ENCODE data around the gene ZNF862.
"Not testable (repeated sequence)": the region's sequence is repeated elsewhere in the genome, so short reads cannot be mapped to it uniquely, and the experiment has no call there.

The ZNF862 gene

DNA sequence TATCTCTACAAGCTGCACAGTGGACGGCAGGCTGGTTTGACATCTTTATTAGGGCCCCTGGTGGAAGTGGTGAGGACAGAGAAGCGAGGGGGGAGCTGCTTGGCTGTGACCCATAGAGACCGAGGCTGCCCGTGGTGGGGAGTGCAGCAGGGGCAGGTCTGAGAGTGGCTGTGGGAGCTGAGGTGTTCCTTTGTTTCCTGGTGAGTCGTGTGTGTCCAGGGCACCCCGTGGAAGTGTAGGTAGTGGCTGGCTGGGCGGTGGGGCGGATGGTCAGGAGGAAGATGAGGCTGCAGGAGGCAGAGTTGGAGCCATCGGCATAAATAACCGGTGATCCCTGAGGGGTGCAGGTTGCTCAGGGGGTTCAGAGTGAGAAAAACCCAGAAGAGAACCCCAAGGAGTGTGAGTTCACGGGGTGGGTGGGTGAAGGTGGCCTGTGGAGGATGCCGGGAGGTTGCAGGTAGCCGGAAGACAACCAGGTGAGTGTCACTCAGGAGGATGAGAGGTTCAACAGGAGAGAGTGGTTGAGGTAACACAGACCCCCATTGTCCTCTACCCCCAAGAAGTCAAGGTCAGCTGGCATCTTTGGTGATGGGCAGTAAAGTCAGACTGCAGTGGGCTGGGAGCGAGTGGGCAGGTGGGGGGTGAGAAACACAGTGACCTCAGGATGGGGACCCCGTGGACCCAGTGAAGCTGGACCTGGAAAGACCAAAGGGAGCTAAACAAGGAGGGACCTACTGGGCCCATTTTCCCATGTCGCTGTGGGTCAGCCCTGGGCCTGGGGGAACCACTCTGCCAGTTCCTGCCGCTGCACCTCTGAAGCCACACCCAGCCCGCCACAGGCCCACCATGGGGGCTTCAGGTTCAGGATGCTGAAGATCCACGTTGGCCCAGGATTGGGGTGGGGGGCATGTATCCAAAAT lies 43.4 kb downstream of the ZNF862 start:
- DNase-seq, result no peak

DNA sequence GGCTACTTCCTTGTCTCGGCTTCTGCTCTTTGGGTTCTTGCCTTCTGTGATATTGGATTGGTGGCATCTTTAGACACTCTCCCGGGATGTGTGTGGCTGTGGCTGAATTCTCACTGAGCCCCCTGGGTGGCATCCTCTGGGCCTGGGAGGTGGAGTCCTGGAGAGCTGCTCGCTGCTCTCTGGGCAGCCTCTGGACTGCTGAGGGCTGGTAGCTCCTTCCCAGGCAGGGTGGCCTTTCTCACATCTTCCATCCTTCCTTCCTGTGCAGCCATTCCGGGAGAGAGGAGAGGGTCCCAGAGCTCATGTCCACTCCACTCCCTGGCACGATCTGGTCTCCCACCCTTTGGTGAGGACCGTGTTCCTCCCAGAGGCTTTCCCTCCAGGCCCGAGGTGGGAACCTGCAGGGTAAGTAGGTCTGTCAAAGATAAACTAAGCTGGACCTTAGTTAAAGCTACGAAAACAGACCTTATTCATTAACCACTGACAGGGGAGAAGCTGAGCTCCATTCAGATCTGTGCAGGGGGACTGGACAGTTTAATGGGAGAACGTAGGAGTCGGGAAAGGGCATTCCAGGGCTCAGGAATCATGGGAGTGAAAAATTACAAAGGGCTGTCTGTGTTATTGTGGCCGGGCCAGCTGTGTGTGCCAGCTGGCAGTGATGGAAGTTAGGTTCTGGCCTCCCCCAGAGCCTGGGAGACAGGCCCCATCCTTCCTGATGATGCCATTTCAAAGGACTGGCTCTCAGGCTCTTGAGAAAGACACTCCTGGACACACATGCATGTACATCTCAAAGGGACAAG lies 44.3 kb downstream of the ZNF862 start:
- no peak for DNase-seq

DNA sequence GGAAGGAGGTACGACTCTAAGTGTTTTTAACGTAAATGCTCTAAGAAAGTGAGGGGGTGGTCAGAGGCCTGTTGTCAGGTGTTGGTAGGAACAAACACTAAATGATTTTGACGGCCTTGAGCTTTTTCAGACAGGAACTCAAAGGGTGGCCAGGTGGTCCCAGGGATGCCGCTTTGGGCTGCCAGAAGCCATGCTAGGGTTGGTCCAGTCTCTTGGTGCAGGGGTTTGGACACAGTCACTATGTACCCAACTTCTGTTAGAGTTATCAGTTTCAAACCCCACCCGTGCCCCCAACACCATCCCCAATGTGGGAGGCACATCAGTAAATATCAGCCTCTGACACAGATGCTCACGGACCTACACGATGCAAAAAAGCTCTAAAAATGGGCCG lies 44.9 kb downstream of the ZNF862 start:
- no peak for DNase-seq

DNA sequence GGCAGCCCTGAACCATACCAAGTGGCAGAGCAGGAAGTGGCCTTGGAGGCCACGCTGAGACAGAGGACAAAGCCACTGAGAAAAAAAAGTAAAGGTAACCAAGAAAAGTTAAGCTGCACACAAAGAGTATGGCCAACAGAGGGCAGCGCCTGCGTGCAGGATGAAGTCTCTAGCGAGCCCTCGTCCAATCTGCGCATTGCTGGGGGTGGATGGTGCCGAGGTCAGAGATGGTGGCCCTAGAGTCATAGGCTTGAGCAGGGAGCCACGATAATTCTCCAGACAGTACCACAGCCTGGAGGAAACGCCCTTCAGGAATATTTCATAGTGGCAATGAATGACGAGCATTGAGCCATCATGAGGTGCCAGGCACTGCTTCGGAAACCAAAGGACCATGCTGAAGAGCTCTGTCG lies 45.3 kb downstream of the ZNF862 start:
- peak; percentile 13 for DNase-seq

DNA sequence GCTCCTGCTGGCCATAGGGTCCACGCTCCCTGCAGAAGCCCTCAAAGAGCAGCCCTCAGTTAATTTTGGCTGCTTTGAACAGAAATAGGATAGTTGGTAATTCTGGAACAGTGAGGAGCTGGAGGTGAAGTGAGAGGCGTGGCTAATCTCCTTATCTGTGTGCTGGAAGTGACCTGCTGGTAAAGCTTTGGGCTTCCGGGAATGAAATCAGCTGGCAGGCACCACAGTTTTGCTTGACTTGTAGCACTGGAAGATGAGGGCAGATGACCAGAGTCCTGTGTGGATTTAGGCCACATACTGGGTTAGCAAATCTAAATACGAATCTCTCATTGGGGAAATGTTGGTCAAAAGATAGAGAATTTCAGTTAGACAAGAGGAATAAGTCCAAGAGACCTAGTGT lies 45.8 kb downstream of the ZNF862 start:
- DNase-seq, result no peak

DNA sequence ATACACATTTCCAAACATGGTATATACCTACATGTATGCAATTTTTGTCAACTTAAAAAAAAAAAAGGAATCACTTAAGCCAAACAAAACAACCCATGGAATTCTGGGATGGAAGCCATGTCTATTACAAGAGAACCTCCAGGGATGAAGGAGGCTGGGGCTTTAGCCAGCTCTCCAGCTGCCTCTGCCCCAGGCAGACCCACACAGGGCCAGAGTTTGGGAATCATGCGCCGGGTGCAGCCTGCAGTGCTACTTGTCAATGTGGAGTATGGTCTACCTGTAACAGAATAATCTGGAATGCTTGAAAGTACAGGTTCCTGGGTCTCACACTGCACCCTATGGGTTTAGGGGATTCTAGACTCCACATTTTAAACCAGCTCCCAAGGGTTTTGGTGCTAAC lies 46.4 kb downstream of the ZNF862 start:
- DNase-seq, result no peak

DNA sequence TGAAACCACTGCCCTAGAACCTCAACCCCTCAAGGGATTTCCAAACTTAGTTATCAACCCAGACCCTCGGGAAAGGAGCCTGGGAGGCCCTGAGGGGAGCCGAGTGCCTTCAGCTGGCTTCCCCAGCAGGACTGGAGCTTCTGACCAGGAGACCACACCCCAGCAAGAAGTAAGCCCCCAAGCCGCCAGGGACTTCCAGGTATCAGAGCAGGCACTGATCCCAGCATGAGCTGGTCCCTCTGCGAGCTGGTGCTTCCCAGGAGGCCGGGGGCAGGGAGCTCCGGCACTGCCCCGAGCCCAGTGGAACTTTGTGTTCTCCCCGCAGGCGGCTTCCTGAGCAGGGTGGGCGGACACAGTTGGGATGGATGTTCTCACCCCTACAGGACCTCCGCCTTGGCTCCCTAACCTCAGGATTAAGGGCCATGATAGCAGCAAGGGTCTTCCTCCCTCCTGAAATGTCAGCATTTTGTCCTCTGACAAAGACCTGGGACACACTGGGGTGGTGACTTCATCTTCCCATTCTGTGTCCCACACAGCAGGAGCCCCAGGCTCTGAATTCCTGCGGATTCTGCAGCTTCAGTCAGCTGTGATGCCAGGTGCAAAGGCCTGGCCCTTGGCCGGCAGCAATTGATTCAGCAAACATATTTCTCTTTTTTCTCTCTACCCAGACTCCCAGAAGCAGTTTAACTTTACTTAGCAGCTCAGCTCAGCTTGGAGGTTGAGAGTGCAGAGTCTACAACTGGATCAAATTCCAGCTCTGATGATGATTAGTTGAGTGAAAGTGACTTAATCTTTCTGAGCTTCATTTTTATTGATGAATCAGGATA lies 47.2 kb downstream of the ZNF862 start:
- no peak for DNase-seq

DNA sequence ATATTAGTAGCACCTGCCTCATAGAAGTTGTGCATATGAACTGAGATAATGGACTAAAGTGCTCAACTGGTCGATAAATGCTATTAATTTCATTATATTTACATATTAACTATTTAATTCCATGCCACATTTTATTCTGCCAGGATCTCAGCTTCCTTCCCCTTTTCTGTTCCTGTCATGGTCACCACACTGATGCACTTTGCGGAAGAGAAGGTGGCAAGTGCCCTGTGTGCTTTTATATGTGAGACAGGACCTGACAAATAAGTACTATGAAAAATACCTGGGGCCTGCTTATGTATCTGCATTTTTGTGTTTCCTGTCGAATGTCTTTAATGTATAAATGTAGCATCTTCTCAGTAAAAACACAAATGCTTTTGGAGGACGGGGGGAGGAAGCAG lies 47.8 kb downstream of the ZNF862 start:
- DNase-seq, result no peak

DNA sequence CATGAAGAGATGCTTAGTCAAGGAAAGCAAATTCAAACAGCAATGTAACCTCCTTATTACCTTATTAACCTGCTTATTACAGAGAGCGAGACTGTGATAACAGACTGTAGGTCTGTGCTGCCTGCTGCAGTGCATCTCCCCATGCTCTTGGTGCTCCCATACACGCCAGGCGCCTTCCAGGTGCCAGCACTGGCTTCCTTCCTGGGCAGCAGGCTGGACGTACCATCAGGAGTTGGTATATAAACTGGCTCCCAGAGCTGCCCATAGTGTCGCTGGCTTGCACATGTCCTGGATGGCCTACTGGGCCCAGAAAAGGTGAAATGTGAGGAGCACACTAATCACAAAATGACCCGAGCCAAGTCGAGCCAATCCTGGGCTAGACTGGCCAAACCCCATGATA lies 49.1 kb downstream of the ZNF862 start:
- no peak for DNase-seq

DNA sequence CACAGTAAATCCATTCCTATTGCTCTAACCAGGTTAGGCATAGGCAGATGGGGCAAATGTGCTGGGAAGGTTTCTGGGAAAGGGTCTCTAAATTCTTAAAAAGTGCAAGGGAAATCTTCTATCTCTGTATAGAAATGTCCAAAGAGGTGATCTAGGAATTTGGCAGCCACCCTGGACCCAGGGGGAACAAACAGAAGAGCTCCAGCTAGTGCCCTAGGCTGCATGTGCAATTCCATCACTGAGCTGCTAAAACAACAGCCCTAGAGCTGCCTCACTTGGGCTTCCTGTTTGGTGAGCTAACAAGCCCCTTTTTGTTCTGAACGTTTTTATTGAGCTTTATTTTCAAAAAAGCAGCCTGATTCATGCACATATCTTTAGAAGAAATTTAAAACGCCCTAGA lies 52.5 kb downstream of the ZNF862 start:
- DNase-seq, result not testable (repeated sequence)

DNA sequence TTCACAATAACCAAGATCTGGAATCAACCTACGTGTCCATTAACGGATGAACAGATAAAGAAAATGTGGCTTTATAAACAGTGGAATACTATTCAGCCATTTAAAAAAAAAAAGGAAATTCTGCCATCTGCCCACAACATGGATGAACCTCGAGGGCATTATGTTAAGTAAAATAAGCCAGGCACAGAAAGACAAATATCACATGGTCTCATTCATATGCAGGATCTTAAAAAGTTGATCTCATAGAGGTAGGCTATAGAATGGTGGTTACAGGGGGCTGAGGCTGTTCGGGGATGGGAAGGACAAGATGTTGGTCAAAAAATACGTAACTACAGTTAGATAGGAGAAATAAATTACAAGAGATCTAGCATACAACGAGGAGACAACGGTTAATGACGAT lies 56.8 kb downstream of the ZNF862 start:
- DNase-seq, result not testable (repeated sequence)

DNA sequence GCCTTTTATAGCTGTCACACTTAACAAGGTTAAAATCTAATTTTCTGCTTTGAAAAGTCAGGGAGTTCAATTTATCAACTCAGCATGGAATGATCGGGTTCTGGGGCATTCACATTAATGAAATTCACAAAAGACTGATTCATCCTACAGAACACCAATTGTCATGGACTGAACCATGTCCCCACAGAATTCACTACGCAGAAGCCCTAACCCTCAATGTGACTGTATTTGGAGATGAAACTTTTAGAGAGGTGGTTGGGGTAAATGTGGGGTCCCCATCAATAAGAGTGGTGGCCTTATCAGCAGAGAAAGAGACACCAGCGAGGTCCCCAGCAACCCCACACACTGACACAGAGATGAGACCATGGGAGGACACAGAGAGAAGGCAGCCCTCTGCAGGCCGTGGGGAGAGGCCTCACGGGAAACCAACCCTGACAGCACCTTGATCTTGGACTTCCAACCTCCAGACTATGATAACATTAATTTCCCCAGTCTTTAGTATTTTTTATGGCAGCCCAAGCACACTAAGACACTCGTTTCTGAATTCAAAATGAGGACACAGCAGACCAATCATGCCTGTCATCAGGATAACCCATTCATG lies 69.7 kb downstream of the ZNF862 start:
- DNase-seq, result not testable (repeated sequence)

DNA sequence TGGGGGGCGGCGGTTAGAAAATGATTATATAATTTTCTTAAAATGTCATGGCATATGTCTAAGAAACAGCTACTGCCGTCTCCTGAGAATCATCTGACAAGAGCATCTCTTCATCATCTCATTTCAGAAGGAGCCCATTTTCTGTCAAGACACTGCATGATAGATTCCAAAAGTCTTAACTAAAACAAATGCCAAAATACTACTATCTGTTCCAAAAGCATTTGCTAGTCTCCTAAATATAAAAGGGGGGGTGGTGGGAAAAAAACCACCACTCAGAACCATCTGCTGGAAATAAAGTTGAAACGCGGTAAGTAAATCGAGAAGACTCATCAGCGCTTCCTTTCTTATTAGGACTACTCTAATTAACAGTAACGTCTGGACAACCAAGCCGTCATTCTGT lies 72.0 kb downstream of the ZNF862 start:
- DNase-seq, result not testable (repeated sequence)

DNA sequence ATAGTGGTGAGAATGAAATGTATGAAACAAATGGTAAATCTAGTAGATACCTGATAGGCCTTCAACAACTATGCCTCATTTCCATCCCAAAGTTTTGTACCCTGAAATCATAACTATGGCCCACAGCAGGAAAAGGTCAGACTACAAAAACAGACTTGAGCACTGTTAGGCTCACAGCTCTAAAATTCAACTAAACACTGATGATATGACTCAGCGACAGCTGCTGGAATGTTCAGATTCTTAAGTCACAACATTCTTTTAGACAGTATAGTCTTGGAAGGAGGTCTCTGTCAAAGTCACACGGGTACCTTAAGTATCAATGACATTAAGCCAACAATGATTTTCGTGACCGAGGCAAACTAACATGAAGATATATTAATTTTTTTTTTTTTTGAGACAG lies 74.0 kb downstream of the ZNF862 start:
- DNase-seq, result not testable (repeated sequence)
